Measurements from ENCODE around the gene C10orf53. TPM values are rescaled to one million over a fixed set of nuclear protein-coding genes. Genes with fewer than 3 reads are reported as not detected.

The C10orf53 gene
- total RNA-seq, 4 donors from 2014 or later = not detected

- H3K4me3 ChIP-seq = no peak overlapping the region
- no peak overlapping the region for H3K27ac ChIP-seq
- no peaks in the 10 kb centered on the region for H3K4me1 ChIP-seq
- WGBS = 51% methylated on average over 2 of the region's 6 CpGs
- DNase-seq (ENCODE audit: low spot score in 2 of 2) = peak in 1 of 2 donors; percentile 77
- H3K27me3 ChIP-seq = no peaks in the 10 kb centered on the region
- H3K9me3 ChIP-seq = no peaks in the 10 kb centered on the region
- TF ChIP-seq POLR2A (IDR thresholded peaks at IDR 0.05) = no peak
- TF ChIP-seq POLR2AphosphoS5 (IDR thresholded peaks at IDR 0.05) = no peak
- TF ChIP-seq EP300 (IDR thresholded peaks at IDR 0.05) = no peak
- no peak for TF ChIP-seq CTCF (IDR thresholded peaks at IDR 0.05)
- H3K36me3 ChIP-seq = no peaks in the 10 kb centered on the region
Measured at GRCh38 chr10:49744091-49744685, 64.7 kb downstream of the C10orf53 start.

DNA sequence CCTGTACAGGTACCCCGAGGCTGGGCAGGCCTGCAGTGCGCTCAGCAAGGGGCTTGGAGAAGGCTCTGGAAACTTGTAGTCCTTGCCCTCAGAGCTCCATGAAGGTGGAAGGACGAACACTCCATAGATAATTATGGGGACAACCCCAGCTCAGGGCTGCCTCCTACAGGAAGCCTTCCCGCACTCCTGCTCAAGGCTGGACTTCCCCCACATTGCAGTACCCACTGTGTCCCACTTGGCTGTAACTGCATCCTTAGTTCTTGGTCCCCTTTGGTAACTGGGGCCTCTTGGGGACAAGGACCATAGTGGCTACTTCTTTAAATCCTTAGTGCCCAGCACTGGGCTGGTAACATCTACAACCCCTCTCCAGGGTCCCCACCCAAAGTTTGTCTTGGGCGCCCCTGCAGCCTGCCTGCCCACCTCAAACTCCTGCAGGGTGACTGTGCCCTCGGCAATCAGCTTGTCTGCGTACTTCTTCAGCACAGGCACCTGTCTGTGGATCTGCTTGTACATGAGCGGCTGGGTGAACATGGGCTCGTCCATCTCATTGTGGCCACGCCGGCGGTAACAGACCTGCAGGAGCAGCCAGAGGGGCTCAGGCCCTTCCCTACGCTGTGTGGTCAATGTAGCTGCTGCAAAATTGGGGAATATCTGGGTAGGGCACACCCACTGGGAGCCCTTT is 65.6 kb downstream of the C10orf53 start:
- peak in 1 of 2 donors; percentile 63 for DNase-seq (ENCODE audit: low spot score in 2 of 2)
- WGBS = 82% methylated on average over 8 of the region's 13 CpGs
- H3K27me3 ChIP-seq = no peaks in the 10 kb centered on the region
- H3K27ac ChIP-seq = no peak overlapping the region
- no peak overlapping the region for H3K4me3 ChIP-seq
- no peaks in the 10 kb centered on the region for H3K9me3 ChIP-seq
- no peaks in the 10 kb centered on the region for H3K4me1 ChIP-seq
- no peak for TF ChIP-seq EP300 (IDR thresholded peaks at IDR 0.05)
- TF ChIP-seq POLR2A (IDR thresholded peaks at IDR 0.05) = no peak
- no peak for TF ChIP-seq POLR2AphosphoS5 (IDR thresholded peaks at IDR 0.05)
- no peak for TF ChIP-seq CTCF (IDR thresholded peaks at IDR 0.05)
- no peaks in the 10 kb centered on the region for H3K36me3 ChIP-seq

- Histone ChIP-seq H3K4me1 (no peaks in the 10 kb centered on the region), H3K9me3 (no peaks in the 10 kb centered on the region), H3K27ac (no peak overlapping the region), H3K36me3 (no peaks in the 10 kb centered on the region), H3K4me3 (no peak overlapping the region), H3K27me3 (no peaks in the 10 kb centered on the region)
- DNase-seq (ENCODE audit: low spot score in 2 of 2) = peak in 1 of 2 donors; percentile 72
- TF ChIP-seq POLR2AphosphoS5 (IDR thresholded peaks at IDR 0.05) (no peak), CTCF (IDR thresholded peaks at IDR 0.05) (no peak), EP300 (IDR thresholded peaks at IDR 0.05) (no peak), POLR2A (IDR thresholded peaks at IDR 0.05) (no peak)
- 97% methylated on average over 11 of the region's 12 CpGs for WGBS
Measured at GRCh38 chr10:49745756-49746155, 66.3 kb downstream of the C10orf53 start.

GRCh38 chr10:49746626-49747302 is 67.3 kb downstream of the C10orf53 start:
- Histone ChIP-seq H3K27ac (no peak overlapping the region), H3K27me3 (peaks cover 4% of the 10 kb centered on the region), H3K4me3 (no peak overlapping the region), H3K4me1 (no peaks in the 10 kb centered on the region), H3K36me3 (no peaks in the 10 kb centered on the region), H3K9me3 (no peaks in the 10 kb centered on the region)
- 81% methylated on average over 6 of the region's 20 CpGs for WGBS
- TF ChIP-seq EP300 (IDR thresholded peaks at IDR 0.05) (no peak), POLR2AphosphoS5 (IDR thresholded peaks at IDR 0.05) (no peak), POLR2A (IDR thresholded peaks at IDR 0.05) (no peak), CTCF (IDR thresholded peaks at IDR 0.05) (no peak)
- DNase-seq (ENCODE audit: low spot score in 2 of 2) = no peak

Other genes with a start within 250 kb of the C10orf53 start
- 10 to 100 TPM; 20.5 to 37.1 (median 24.4) TPM for gene ERCC6, start 140.5 kb upstream of the C10orf53 start, total RNA-seq
- not detected for gene SLC18A3, start 69.3 kb upstream of the C10orf53 start, total RNA-seq
- gene CHAT, start 65.6 kb upstream of the C10orf53 start, total RNA-seq = not detected
- gene OGDHL, start 82.7 kb downstream of the C10orf53 start, total RNA-seq = under 1 TPM in 1 of 4 donors, not detected in 3; 0.18 TPM

Data from suprapubic skin (tissue), 4 donors.